Activated effector memory CD4-positive, alpha-beta T cell treated with anti-CD3 and anti-CD28 coated beads, Interleukin-2, amount 50 U/mL, for 16 hours (primary cell): ENCODE data around the gene INO80B.
"Not testable (repeated sequence)": the region's sequence is repeated elsewhere in the genome, so short reads cannot be mapped to it uniquely, and the experiment has no call there.

ENCODE experiments used
- DNase-seq: peaks from one replicate; pipeline ENCODE4 v3.0.0-alpha.2; 2020

Gene INO80B

DNA sequence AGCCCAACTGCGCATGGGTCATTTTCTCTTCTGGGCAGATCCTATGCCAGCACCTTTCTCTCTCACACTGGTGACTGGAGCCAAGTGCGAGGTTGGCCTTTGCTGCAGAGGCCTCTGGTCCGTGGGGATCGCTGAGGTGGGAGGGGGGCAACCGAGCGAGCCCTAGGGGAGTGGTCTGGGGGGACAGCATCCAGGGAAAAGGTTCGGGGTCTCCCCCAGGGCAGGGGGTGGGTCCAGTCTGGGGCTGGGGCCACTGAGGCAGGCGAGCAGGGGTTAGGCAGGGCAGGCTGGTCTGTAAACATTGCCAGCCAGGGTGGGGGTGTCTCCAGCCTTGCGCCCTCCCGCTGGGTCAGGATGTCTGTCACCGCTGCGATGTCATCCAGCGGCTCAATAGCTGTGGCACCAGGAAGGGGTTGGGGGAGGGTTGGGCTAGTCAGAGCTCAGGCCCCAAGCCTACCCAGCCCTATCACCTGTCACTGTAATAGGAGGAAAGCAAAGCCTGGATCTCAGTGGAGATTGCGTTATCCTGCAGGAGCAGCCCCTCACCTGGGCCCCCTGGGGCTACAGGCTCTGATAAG is 28.6 kb upstream of the INO80B start:
- DNase-seq: no peak

DNA sequence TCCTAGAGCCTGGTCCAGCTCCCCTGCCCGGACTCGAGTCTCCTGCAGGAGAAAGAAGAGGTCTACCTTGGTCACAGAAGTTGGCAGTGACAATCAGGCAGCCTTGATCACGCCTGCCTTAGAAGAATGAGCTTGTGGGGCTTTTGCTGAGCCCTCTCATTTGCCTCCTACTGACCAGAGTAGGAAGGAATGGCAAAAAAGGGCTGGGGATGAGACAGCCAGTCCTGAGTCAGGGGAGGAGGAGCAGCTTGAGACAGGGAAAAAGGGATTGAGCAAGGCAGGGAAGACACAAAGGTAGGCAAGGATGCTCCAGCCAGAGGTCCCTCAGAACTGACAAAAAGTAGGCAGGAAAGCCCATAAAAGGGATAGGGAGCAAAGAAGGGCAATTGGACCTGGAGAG is 27.3 kb upstream of the INO80B start:
- DNase-seq: no peak

DNA sequence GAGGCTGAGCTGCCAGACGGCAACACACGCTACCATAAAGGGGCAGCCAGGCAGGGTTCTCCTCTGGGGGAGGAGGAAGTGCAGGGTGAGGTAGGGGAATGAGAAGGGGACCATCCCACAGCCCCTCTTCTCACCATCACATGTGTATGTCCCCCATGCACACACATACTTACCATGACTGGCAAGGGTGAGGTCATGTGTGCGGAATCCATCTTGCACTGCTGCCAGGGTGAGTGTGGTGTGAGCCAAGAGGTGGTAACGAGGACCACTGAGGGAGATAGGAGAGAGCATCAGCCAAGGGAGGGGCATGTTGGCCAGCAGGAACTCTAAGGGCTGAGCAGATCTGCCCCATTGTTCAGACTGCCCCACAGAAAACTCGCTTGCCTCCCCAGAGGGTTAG is 26.2 kb upstream of the INO80B start:
- no peak for DNase-seq

GRCh38 chr2:74429487-74430451 is 25.1 kb upstream of the INO80B start:
- DNase-seq: no peak

GRCh38 chr2:74430502-74430901 is 24.4 kb upstream of the INO80B start:
- DNase-seq: no peak

DNA sequence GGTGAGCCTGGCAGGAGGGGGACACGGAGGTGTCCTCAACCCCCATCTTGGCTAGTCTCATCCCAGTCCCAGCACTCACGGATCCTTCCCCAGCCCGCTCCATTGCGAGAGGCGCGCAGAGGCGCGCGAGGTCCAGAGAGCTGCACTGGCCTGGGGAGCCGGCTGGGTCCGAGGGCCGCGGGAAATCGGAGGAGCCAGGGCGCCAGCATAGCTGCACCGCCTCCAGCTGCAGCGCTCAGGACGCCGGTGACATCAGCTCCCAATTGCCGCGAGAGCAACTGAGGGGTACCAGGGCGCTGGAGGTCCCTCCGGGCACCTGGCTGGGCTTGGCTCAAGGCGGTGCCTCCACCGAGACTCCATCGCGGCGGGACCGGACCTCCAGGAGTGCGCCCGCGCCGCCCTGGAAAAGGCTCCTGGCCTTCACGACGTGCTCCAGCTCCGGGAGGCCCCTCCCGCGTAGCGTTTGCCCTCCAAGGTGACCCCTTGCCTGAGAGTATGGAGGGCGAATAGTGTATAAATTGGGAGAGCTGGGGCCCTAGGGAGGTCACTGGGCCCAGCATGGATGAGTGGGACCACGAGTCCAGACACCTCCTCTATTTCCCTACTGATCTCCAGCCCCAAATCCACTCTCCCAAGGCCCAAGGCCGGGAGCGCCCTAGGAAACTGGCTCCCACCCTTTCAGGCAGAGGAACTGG is 18.6 kb upstream of the INO80B start:
- DNase-seq: no peak

DNA sequence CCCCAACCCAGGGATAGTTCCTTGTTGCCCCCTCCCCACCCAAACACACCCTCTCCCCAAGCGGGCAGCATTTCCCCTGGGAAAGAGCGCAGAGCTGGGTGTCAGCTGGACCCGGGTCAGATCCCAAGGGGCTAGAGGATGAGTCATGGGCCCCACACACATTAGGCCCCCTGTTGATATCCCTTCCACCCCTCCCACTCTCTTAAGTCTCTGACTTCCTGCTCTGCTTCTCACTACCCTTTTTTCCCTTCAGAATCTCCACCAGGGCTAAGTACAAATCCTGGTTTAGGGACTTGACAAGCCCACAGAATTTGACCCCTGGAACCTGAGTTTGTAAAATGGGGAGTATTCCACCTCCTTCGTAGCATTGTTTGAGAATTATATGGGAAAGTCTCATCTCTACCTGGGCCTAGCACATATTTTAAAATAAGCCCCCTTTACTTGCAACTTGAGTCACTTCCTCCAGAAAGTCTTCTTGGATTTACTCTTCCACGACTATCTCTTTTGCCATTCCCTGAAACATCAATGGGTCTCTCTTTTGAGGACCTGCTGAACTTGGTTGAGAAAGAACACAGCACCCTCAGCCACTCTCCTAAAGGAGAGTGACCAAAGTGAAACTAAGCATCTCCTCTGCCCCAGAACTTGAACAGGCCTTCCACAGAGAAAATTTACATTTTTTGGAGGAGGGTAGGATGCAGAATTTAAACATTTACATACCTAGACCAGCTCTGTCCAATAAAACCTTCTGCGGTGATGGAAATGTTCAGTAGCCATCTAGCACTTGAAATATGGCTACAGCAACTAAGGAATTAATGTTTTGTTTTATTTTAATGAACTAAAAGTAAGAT is 17.8 kb upstream of the INO80B start:
- DNase-seq: no peak

GRCh38 chr2:74438248-74438647 is 16.6 kb upstream of the INO80B start:
- DNase-seq: no peak

DNA sequence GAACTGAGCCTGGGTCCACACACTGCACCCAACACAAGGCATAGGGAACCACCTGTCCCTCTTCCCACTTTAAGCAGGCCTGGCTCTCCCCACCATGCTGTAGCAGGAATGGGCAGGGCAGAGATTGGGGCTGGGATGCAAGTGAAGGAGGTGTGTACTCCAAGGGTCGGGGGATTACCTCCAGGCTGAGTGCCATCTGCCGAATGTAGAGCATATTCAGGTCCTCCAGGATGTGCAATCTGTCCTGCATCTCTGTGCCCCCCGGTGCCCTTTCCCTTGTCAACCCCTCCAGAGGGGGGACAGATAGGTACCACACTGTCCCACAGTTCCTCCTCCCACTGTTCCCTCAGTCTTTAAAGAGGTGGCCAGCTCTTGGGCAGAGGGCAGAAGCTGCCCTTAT is 15.5 kb upstream of the INO80B start:
- no peak for DNase-seq

GRCh38 chr2:74439803-74440377 is 15.0 kb upstream of the INO80B start:
- no peak for DNase-seq

- DNase-seq: peak; percentile 77
Observed at GRCh38 chr2:74440378-74441169, 14.3 kb upstream of the INO80B start.

DNA sequence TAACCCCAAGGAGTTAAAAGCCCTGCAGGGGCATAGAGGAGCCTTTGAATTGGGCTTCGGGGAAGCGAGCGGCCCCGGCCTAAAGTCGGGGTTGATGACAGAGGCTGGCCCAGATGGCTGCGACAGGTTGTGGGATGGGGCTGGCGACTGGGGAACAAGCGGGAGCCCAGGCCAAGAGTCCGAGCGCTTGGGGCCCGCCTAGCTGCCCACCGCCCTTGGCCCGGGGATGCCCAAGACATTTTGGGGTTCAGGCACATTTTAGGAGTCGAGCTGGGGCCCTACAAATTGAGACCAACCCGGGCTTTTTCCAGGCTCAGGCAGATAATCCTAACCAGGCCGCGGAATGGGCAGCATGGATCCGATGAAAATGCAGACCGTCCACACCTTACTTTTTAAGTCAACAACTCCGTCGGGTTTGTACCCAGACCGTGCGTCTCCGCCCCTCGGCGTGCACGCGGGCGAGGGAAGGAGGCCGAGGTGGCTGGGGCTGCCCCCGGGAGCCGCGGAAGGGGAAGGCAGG is 13.7 kb upstream of the INO80B start:
- no peak for DNase-seq

DNA sequence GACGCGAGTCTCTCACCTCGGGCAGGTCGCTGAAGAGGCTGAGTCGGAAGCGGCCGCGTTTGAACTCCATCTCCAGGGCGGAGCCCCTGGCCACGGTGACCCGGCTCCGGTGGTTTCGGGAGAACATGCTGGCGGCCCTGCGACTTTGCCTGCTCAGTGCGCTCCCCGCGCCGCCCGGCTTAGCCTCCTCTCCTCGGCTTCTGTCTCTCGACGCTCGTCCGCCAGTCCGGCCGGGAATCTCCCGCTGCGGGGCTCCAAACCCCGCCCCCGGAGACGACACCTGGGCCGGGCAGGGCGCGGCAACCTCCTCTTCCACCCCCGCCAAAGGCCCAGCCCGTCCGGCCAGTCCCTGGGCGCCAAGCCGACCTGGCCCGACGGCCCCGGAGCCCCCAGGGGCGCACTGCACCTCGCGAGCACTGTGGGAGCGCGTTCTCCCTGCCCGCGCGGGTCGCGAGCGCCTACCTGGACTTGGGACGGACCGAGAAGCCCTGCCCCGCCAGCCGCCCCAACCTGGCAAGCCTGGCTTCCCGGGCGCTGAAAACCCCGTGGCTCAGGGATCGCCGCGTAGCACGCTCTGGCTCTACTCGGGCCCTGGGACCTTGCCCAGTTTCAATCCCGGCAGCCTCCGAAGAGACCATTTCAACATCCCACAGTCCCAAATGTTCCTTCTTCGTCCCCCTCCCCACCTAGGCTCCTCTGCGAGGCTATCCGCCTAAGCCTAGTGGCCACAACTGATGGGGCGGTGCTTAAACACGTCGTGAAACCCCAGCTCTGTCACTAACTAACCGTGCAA is 13.0 kb upstream of the INO80B start, which contains the start of gene RTKN:
RTKN (minus strand) TSS at position 248 of the 793 bp plus-strand sequence; CDS start at position 127, 121 bp downstream.
- DNase-seq: peak; percentile 67

DNA sequence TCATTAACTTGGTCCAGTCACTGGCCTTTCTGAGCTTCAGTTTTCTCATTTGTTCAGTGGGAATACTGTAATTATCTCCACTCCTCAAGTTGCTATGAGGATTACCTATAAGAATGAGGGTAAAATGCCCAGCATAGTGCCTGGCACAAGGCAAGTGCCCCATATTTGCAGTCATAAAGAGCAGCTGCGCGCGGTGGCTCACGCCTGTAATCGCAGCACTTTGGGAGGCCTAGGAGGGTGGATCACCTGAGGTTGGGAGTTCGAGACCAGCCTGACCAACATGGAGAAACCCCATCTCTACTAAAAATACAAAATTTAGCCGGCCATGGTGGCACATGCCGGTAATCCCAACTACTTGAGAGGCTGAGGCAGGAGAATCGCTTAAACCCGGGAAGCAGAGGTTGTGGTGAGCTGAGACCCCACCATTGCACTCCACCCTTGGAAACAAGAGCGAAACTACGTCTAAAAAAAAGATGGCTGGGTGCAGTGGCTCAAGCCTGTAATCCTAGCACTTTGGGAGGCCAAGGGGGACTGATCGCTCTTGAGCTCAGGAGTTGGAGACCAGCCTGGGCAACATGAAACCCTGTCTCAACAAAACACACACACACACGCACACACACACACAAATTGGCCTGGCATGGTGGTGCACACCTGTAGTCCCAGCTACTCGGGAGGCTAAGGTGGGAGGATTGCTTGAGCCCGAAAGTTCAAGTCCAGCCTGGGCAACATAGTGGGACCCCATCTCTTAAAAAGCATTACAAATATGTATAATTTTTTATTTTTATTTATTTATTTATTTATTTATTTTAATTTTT is 12.2 kb upstream of the INO80B start:
- DNase-seq: not testable (repeated sequence)

- DNase-seq: no peak
Observed at GRCh38 chr2:74444498-74445318, 10.2 kb upstream of the INO80B start.

DNA sequence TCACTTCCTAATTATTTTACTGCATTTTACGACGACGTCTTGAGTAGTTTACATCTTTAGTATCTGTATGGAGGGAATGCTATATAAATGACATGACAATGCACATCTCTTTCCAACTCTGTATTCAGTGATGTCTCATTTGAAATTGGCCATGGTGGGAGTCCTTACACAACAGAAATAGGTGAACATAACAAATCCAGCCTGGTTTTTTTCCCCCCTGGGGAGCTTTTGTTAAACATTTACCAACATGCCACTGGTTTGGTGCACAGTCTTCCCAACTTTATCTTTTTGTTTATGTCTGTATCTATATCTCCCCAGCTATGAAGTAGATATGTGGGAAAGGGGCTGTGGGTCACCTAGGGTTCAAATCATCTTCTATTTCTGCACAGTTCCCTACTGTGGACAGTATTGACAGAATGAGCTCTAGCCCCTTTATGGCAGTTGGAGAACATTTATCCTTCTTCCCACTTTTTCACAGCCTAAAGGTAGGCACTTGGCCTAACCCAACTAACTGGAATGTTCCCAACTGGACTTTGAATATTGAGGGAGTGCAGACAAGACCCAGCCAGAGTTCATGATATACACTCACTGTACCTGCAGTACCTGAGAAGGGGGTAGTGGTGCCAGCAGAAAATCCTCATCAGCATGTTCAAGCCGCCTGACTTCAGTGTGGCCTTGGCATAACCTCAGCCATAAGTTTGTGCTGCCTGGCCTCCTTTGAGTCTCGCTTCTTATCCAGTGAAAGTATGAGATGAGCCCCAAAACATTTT is 7.5 kb upstream of the INO80B start:
- no peak for DNase-seq

- DNase-seq: no peak
Observed at GRCh38 chr2:74448771-74449170, 6.1 kb upstream of the INO80B start.
